NOMO-1 treated with dmso at 0.1 percent for 144 hours (cell line): Measurements from ENCODE around the gene RACGAP1.

Experiments used
- DNase-seq: peaks from one replicate; lab custom pipeline; 2025; ENCODE audit not compliant: unreplicated experiment; lab: John Stamatoyannopoulos, UW

The RACGAP1 gene

DNA sequence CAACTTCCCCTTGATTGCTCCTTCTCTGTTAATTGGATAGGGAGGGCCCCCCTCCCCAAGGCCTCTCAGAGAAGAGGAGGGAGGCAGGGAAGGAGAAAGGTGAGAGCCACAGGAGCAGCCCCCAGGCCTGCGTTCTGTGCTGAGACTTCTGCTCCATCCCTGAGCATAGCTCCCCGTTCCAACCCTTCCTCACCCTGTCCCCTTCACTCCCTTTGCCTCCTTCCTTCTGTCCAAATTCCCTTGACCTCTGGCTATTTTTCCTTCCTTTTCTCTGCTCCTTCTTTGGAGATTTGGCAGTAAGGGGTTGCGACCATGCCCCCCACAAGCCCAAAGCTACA, 31.3 kb upstream of the RACGAP1 start:
- DNase-seq, result no peak

DNA sequence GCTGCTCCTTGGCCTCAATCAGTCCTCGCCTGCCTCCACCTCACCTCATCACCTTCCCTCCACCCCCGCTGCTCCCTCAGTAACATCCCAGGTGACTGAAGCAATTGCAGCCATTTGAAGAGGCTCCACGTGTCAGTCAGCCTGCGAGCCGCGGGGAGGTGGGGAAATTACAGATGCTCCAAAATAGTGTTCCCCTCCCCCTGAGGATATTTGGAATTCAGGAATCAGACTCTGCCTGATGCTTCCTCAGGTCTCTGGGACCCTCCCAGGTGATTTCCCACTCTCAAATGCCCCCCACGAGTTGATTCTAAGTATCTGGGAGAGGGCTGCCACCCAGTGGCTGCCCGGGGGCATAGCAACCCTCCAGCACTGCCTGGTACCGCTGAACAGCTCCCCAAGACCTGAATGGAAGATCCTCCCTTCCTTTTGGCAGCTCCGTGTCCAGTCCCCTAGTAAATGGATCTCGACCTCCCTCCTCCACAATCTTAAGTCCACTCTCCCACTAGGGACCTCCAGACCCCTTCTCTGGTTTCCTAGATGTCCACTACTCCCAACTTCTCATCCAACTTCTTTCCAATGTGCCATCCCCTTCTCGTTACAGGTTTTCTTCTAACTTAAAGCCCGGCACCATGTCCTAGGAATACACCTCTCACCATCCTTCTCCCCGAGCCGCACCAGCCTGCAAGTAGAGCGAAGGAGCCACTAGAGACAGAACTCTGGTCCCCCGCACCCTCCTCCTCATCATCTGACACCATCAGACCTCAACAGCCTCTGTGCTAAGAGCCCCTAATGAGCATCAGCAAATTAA, 30.7 kb upstream of the RACGAP1 start:
- peak; percentile 14 for DNase-seq

DNA sequence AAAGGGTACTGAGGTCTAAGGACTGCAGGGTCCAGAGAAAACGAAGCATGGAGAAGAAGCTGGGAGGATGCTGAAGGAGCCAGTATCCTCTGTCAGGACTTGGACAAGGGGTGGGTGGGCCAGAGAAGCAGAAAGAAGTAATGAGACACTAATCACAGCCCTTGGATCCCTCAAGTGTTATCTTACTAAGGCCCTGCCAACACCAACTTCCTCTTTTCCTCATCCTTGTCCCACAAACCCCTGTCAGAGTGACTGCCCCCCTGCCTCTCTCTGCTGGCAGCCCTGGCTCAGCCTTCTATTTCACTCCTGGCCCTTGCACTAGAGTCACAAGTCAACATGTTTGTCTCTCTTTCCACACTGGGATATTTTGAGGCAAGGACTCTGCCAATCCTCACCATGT, 28.3 kb upstream of the RACGAP1 start:
- DNase-seq, result no peak

DNA sequence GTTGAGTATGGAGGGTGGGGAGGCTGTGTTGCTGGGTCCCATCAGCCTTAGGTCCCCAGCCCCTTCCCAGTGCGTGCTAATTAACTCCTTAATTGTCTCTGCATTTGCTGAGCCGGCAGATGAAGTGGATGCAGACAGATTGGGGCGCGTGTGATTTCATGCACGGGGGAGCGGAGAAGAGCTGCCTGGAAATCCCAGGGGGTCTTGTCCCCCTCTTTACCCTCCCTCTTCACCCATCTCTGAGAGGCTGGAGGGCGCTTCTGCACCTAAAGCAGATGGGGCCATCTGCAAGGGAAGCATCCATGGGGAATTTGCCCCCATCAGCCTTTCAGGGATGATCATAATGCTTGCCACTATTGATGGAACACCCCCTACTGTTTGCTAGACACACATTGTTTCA, 27.7 kb upstream of the RACGAP1 start:
- no peak for DNase-seq

DNA sequence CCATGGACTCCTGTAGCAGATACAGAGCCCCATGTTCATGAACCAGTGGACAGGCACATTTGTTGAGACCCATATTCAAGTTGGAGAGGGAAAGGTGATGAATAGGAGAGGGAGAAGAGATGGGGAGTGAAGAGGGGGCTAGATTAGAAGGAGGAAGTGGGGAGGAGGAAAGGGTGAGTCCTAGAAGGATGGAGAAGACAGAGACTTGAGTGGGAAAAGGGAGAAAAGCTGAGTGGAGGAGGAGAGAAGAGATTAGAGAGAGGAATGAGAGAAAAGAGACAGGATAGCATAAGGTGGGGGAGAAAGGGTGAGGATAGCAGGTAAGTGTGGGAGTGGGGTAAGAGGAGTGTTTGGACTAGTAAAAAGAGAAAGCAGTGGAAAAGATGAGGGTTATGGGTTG, 27.2 kb upstream of the RACGAP1 start:
- DNase-seq, result no peak

DNA sequence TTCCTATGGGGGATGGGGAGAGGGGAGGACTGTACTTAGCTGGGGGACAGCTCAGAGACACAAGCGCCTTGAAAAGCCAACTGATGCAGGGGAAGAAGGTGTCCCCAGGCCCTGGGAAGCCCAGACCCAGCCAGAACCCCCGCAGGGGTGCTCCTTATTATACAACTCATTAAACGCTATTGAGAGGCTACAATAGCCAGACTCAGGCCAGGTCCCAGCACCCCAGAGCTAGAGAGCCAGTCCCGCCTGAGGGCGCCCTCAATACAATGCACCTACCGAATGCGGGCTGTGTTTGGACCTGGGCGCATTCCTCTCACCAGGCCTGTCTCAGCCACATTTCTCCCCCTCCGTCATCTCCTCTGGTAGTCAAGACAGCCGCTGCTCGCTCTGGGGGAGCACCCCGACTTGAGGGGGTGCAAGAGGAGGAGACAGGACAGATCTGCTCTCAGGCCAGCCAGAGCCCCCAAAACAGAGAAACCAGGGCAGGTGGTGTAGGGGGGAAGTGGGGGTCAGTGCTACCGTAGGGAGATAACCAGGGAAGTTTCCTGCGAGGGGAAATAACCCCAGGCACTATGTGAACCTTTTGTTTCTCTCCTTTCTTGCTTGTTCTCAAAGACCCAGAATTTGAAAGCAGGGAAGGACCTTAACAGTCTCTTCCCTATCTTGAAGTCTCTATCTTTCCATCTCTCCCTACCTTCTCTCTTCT, 26.0 kb upstream of the RACGAP1 start:
- no peak for DNase-seq

DNA sequence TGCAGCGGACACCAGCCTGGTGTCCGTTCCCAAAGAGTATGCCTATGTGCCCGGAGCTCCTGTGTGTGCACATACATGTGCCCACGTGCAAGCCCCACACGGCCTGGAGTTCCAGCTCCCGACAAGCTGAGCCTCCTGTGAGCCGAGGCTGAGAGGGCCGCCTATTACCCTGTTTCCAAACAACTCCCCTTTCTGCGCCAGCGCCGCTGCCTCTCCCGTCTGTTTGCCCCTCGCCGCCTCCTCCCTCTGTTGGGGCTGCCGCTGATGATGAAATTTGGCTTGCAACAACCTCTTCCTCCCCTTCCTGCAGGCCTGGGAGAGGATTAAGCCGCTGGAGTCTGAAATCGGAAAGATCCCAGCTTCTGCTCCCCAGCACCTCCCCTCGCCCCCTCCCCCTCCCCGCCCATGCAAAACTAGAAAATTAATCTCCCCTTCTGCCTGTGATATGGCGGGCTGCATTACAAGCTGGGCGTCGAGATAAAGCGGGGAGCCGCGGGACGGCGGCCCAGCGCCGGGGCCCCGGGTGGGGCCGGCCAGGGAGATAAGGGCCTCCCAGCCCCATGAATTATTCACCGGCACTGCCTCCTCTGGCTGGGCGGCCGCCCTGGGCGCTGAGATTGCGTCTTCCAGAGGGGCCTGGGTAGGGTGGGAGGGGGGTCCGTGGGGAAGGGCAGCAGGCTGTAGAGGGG, 25.3 kb upstream of the RACGAP1 start:
- DNase-seq, result peak; percentile 77

DNA sequence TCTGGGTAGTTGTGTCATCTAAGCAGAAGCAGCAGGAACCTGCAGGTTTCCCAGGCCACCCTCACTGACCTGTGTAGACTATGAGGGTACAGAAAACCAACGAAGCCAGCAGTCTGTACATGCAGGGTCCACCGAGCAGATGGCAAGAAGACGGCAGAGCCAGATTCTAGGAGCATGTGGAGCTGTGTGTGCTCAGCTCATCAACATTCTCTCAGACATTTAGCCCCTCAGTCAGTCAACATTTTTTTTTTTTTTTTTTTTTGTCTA, 24.8 kb upstream of the RACGAP1 start:
- no peak for DNase-seq

DNA sequence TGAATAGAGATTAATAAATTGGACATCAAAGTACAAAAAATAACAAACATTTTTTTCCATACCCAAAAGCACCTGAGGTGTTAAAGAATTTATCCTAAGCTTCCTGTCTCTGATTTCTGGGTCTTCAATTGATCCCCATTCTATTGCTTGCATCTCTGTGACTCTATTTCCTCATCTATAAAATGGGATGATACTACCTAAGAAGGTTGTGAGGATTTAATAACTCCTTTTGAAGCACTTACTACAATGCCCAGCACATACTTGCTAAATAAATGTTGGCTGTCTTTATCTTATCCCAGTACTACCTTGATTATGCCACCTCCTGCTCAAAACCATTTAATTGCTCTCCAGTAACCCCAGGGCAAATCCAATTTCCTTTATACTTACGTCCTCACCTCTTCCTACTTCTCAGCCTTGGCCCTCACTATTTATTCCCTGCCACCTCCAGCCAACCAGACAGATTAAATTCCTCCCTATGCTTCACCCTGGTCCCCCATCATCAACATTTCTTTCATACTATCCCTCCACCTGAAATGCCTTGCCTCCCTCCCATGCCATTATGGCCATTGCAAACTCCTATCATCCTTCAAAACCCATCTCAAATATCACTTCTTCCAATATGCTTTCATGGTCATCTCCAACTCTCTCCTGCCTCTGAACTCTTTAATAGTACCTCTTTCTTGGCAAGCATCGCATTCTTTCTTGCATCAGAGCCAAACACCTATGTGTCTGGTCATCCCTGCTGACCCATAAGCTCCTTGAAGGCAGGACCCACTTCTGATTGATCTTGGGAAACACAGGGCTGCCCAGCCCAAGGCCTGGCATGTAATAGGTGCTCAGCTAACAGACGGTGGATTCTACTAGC, 24.2 kb upstream of the RACGAP1 start:
- DNase-seq, result no peak

DNA sequence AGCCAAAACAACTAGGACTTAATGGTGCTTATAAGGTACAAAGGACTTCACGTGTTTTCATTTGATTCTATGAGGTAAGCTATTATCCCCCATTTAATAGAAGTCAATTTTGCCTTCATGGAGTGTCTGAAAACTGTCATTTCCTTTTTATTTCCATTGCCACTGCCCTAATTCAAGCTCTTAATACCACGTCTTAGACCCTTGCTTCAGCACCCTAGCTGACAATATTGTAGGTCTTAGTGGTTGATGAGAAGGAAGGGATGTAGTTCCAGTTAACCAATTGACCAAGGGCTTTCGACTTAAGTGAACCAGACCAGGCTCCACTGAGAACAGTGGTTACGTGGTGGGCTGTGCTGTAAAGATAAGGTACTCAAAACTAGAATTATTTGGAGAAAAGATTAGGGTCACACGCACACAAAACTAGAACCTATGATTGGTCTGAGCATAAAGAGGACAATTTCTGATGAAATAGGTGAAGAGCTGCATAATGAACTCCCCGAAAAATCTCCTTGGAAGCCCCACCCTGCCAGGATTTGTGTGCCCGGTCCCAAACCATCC, 22.5 kb upstream of the RACGAP1 start:
- DNase-seq, result no peak

DNA sequence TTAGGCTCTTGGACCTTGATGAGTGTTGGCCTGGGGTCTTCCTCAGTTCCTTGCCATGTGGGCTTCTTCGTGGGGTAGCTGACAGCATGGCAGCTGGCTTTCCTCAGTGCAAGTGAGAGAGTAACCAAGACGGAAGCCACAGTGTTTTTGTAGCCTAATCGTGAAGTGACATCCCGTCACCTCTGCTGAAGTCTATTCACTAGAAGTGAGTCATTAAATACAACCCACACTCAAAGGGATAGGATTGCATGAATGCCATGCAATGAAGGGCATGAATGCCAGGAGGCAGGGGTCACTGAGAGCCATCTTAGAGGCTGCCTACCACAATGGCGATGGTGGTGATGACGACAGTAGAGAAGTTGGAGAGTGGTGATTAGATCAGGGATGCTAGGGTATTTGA, 18.6 kb upstream of the RACGAP1 start:
- no peak for DNase-seq

DNA sequence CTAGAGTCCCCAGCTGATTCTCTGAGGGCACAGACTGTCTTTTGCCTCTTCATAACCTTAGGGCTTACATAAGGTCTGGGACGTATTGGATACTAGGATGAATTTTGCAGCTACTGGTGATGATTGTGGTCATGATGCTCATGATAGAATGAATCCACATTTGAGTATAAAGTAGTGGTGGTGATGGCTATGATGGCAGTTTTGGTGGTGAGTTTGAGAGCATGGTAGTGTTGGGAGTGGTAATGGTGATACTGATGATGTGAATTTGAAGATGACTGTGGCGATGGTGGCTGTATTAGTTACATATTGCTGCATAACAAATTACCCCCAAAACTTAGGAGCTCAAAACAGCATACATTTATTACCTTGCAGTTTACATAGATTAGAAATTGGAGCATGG, 18.0 kb upstream of the RACGAP1 start:
- DNase-seq, result no peak

DNA sequence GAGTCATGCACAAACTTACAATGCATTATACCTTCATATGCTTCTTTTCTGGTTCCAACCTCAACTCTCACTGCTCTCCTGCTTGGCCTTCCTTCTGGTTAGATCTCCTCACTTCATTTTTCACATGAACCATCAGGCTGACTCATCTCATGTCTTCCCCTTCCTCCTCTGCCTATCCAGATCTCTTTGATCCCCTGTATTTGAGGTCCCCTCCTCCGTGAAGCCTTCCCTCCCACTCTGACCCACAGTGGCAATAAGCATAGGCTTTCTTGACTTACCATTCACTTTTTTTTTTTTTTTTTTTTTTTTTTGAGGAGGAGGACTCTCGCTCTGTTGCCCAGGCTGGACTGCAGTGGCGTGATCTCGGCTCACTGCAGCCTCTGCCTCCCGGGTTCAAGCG, 17.4 kb upstream of the RACGAP1 start:
- DNase-seq, result no peak

DNA sequence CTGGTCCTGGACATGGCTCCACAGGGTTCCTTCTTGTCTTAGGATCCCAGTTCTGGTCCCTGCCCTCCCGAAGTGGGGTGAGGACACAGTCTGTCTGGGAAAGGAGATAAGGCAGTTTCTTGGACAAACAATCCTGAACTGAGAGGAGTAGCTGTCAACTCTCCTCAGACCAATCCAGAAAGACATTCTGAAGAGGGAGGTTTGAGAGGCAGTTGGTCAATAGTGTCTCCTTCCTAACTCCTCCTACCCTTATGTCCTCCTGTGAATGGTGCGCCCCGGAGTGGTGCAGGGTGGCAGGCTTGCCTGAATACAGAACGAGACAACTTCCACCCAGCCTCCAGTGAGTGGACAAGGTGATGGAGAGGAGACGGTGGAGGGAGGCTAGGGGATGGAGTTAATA, 16.7 kb upstream of the RACGAP1 start:
- no peak for DNase-seq

DNA sequence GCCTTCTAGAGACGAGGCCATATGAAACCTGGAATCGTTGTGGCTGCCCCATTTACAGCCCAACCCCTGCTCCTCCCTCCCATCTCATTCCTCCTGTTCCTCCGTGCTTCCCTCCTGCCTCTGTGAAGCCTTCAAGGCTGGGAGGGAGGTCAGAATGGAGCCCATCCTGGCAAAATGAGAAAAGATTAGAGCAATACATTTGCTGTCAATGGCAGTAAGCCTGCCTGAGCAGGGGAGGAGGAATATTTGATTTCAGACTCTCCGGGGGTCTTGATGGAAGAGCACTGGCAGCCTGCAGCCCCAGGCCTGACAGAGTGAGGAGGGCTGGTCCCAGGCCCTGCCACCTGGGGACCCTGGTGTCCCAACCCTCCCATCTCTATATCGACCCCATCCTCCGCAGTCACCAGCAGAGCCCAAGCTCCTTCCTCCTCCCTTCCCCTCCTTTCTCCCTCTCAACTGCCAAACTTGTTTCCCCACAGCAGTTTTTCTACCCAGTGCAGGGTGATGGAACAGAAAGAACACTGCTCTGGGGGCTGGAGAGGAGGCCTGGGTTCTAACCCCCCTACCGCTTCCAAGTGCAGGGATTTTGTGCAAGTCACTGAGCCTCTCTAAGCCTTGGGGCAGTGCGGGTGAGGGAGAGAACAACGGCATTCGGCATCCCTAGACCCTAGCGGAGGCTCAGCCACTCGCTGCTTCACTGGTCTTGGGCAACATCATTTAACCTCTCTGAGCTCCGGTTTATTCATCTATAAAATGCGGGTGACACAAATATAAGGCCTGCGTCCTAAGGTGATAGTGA, 16.0 kb upstream of the RACGAP1 start:
- no peak for DNase-seq

DNA sequence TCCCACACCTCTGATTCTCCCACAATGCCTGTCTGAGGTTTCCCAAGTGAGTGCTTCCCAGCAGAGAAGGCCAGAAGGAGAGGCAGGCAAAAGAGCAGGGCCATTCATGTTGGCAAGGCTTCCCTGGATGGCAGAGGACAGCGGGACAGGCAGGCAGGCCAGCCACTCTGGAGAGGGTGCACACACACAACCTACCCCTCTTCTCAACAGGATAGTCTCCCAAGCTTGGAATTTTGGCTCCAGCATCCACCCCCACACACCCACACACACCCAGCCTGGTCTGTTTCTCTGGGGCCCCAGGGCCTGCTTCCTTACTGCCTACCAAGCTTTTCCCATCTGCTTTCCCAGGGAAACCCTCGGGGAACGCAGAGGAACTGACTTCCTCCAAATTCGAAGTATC, 15.4 kb upstream of the RACGAP1 start:
- DNase-seq, result no peak

DNA sequence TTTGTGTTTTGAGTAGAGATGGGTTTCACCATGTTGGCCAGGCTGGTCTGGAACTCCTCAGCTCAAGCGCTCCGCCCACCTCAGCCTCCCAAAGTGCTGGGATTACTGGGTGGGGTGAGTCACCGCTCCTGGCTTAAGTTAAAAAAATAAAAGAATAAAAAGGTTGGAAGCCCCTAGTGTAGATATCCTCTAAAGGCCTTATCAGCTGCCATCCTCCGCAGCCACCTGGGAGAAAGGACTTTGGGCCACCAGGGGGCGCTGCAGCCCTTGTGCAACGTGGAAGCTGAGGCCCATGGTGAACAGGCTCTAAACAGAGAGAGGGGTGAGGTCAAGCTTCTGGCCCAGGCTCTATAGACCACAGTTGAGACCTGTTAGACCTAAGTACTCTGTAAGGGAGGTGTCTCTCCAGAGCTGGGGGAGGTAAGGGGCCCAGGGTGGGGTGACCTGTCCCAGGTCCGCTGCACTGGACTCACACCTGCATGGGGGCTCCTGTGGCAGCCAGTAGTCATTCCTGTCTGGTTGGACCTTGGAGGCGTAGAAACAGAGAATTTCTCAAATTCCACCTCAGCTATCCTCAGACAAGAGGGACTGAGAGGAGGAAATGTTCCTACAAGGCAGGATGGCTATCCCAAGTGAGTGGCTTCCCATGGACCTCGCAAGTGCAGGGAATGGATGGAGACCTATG, 14.0 kb upstream of the RACGAP1 start:
- DNase-seq, result peak; percentile 45

DNA sequence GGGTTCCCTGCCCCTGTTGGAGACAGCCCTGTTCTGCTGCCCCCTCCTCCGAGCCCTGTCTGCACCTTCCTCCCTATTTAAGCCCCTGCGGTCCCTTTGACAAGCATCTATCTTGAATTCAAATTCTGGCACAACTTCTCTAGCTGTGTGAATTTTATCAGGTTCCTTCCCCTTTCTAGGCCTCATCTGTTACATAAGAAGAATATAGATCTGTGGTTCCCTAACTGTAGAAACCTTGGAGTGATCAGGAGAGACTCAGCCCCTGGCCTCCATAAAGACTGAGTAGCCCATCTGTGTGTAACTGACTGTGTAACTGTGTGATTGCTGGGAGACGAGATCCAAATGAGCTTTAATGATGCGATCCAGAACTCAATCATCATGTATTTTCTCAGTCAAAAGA, 13.0 kb upstream of the RACGAP1 start:
- DNase-seq, result peak; percentile 23

DNA sequence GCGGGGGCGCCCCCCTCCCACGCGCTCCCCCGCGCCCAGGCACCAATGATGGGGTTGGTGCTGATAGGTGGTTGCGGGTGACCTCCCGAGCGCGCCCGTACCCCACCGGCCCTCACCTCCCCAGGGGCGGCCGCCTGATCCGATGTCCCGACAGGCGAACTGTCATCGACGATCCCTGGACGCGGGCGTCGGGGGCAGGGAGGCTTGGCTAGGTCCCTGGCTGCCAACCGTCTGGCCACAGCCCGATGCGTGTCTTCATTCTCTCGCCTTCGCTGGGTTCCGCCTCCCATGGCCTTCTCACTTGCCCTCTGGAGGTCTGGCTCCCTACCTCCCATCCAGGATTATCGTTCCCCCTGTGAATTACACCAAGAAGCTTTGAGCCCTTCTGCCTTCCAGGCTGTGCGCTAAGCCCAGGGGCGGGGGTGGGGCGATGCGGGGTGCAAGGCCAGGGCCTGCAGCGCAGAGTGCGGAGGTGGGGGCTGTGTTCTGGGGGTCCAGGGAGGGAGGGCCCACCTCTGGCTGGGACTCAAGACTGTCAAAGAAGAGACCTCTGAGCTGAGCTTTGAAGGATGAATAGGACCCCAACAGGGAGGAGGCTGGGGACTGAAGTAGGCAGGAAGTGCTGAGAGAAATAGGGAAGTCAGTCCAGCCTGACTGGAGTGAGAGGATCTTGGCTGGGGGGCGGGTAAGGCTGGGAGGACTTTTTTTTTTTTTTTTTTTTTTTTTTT, 7.7 kb upstream of the RACGAP1 start:
- peak; percentile 76 for DNase-seq
